Right cardiac atrium (tissue), 5 donors: ENCODE data around the gene ADGRG6. TPM values are rescaled to one million over a fixed set of nuclear protein-coding genes. Genes with fewer than 3 reads are reported as not detected.
A peak's percentile ranks its signal among the peaks of the same experiment; 100 is the strongest.

Experiments used
- ATAC-seq, 2 donors: fragments of 200-7000 bp; cut with Tn5 transposase; one replicate each; pipeline versions ENCODE4 v1.8.0 to v1.9.1; 2020; ENCODE audit warnings: moderate library complexity in 2 of 2, mild to moderate bottlenecking in 1 of 2
- DNase-seq, 3 donors: peaks; one replicate each; pipeline ENCODE4 v3.0.0-alpha.2; 2020
- H3K27ac ChIP-seq: one replicate; pipeline ENCODE4 v1.5.1; 2013; ENCODE audit warnings: mild to moderate bottlenecking, low read length, control low read depth, moderate library complexity
- H3K27me3 ChIP-seq: one replicate; pipeline ENCODE4 v1.6.1; 2013; ENCODE audit not compliant: control insufficient read depth, insufficient read depth
- H3K4me1 ChIP-seq: one replicate; pipeline ENCODE4 v1.6.1; 2013; ENCODE audit warnings: low read length; ENCODE audit not compliant: control insufficient read depth, insufficient read depth
- H3K4me3 ChIP-seq: one replicate; pipeline ENCODE4 v1.5.1; 2013; ENCODE audit warnings: low read length, control low read depth
- H3K9me3 ChIP-seq: one replicate; pipeline ENCODE4 v1.6.1; 2013; ENCODE audit warnings: low read length; ENCODE audit not compliant: control insufficient read depth
- WGBS: extraction: QIAGEN DNeasy Blood & Tissue Kit; methylation state at CpG from one replicate; pipeline ENCODE4 v1.1.7; 2013; 5-methylcytosine and 5-hydroxymethylcytosine counted together
- intact Hi-C, 4 donors: fragments of 100-400 bp; cut with DNase I; formaldehyde crosslinking; loops; one replicate each; pipeline versions ENCODE4 v1.11.0 to v1.14.0; 2022 to 2023
- polyA plus RNA-seq: library from polyadenylated mRNA; stranded (reverse); fragments of 200-250 nt; gene quantifications from one replicate; pipeline ENCODE4 v1.2.3, GENCODE V29; 2013
- total RNA-seq, 4 donors: library from RNA; stranded (reverse); fragmentation: NEBNext Ultra II Directional; extraction: Animal tissue kit (Norgen Biotek cat#: 25700); gene quantifications; one replicate each; pipeline ENCODE4 v1.2.1, GENCODE V29; 2021
- donor health status: healthy with polysubstance abuse.
- donor health status: DM: no; HTN: yes; CAD: no.
- donor health status: DM: no; HTN: no; CAD: no.
- donor health status: DM: no; HTN: yes; CAD: no; lungs with severe emphysema.
- donor health status: DM: yes; HTN: yes; CAD: no.

Gene ADGRG6
- total and polyA plus RNA-seq, 5 donors, result 4.1 to 23.9 (median 15.6) TPM

GRCh38 chr6:142377497-142377848, 75.7 kb downstream of the ADGRG6 start:
- Histone ChIP-seq H3K4me1 (peaks cover 3% of the 10 kb centered on the region), H3K9me3 (no peaks in the 10 kb centered on the region), H3K27me3 (no peaks in the 10 kb centered on the region), H3K27ac (no peak overlapping the region), H3K4me3 (no peak overlapping the region)
- WGBS, result 82% methylated on average over 4 of the region's 4 CpGs
- intact Hi-C loops, result no loop called here
- no peak for ATAC-seq
- no peak for DNase-seq

DNA sequence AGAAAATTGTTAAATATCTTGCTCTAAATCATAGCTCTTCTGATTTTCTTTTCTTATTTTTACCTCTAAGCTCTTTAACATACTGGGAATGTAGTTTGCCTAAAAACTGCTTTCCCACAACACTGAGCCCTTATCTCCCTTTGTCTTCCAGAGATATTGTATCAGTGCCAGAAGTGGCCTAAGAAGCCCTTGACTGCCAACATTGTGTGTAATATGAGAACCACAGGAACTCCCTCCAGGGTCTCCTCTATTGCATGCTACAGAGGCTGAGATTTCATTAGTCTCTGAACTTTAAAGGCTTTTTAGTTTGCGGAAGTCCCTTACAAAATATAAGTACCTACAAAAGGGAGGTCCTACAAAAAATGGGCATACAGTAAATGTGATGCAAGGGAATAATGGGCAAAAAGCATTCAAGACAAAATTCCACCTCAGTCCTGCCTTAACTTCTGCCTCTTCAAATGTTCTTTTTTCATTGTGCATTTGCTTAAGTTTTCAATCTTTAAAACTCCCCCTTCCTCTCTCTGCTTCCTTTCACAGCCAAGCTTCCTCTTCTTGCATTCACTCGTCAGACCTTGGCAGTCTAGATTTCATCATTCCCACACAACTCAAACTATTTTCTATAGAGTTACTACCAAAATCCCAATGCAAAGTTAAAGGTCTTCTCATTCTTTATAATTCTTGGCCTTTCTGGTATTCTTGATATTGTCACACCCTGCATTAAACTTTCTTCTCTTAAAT, 76.5 kb downstream of the ADGRG6 start:
- no peak overlapping the region for H3K27ac ChIP-seq
- H3K27me3 ChIP-seq, result no peaks in the 10 kb centered on the region
- H3K9me3 ChIP-seq, result no peaks in the 10 kb centered on the region
- DNase-seq (no peak), ATAC-seq (peak; percentile 92 to 93)
- intact Hi-C loops, result no loop called here
- no peak overlapping the region for H3K4me3 ChIP-seq
- H3K4me1 ChIP-seq, result peaks cover 3% of the 10 kb centered on the region
- WGBS, result 18% methylated on average over 2 of the region's 2 CpGs

DNA sequence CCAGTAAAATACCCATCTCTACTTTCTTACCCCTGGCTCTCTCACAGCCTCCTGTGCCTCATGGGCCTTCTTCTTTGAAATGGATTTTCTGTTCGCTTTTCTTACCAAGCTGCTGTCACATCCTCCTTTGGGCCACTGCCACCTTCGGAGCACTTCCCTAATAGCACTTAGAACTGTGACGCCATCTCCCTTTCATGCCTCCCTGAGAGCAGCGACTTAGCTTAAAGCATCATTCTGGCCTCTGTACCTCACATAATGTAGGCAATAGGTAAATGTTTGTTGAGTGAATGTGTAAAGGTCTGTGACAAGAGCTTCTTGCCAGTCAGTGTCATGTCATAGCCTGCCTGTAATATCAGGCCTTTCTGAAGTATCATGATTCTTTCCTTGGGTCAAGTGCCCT, 78.8 kb downstream of the ADGRG6 start:
- ATAC-seq (peak in 1 of 2 donors; percentile 34), DNase-seq (peak; percentile 39 to 73 (median 49))
- no peak overlapping the region for H3K27ac ChIP-seq
- WGBS, result 62% methylated on average over 4 of the region's 4 CpGs
- no peaks in the 10 kb centered on the region for H3K27me3 ChIP-seq
- intact Hi-C loops, result loop anchor here in 1 of 4 donors (10.0 kb wide), 1 partner anchor 146 kb away; no protein-coding TSS in a partner anchor
- H3K4me3 ChIP-seq, result no peak overlapping the region
- H3K4me1 ChIP-seq, result peaks cover 3% of the 10 kb centered on the region
- no peaks in the 10 kb centered on the region for H3K9me3 ChIP-seq

GRCh38 chr6:142381181-142381580, 79.4 kb downstream of the ADGRG6 start:
- DNase-seq, result no peak
- Histone ChIP-seq H3K27ac (no peak overlapping the region), H3K27me3 (no peaks in the 10 kb centered on the region), H3K4me3 (no peak overlapping the region), H3K9me3 (no peaks in the 10 kb centered on the region), H3K4me1 (peaks cover 3% of the 10 kb centered on the region)
- 80% methylated on average over 2 of the region's 2 CpGs for WGBS
- intact Hi-C loops, result loop anchor here in 1 of 4 donors (10.0 kb wide), 1 partner anchor 146 kb away; no protein-coding TSS in a partner anchor
- ATAC-seq, result no peak

GRCh38 chr6:142381845-142382378, 80.1 kb downstream of the ADGRG6 start:
- H3K4me1 ChIP-seq, result peaks cover 3% of the 10 kb centered on the region
- H3K27me3 ChIP-seq, result no peaks in the 10 kb centered on the region
- ATAC-seq (no peak), DNase-seq (no peak)
- H3K27ac ChIP-seq, result no peak overlapping the region
- no peaks in the 10 kb centered on the region for H3K9me3 ChIP-seq
- 86% methylated on average over 5 of the region's 5 CpGs for WGBS
- H3K4me3 ChIP-seq, result no peak overlapping the region
- intact Hi-C loops, result loop anchor here in 1 of 4 donors (10.0 kb wide), 1 partner anchor 147 kb away; no protein-coding TSS in a partner anchor

GRCh38 chr6:142384519-142385254, 82.9 kb downstream of the ADGRG6 start:
- Histone ChIP-seq H3K27ac (no peak overlapping the region), H3K4me3 (no peak overlapping the region), H3K27me3 (no peaks in the 10 kb centered on the region), H3K9me3 (no peaks in the 10 kb centered on the region), H3K4me1 (no peaks in the 10 kb centered on the region)
- intact Hi-C loops, result loop anchor here in 3 of 4 donors (5.0 to 10.0 kb wide), 3 partner anchors 150 to 237 kb away; partner anchors contain the start of genes NMBR (in 1 of the 3) and VTA1 (in 1 of the 3)
- WGBS, result 64% methylated on average over 4 of the region's 4 CpGs
- ATAC-seq (no peak), DNase-seq (no peak)

DNA sequence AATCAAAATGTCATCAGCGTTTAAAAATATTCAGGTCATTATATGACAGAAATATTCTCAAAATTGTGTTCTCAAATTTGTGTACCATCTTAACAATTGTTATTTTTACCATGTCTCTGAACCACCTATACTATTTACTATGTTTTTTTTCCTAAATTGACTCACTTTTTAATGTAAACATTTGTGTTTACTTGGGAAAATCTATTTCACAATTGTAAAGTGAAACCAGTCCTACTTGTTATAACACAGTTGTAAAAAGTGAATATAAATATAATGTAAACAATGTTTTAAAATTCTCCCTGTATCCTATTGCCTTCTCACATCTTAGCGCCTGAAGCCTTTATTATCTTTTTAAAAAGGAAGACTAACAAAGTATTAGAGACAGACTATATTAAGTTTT, 83.5 kb downstream of the ADGRG6 start:
- Histone ChIP-seq H3K9me3 (no peaks in the 10 kb centered on the region), H3K27me3 (no peaks in the 10 kb centered on the region), H3K4me3 (no peak overlapping the region), H3K4me1 (no peaks in the 10 kb centered on the region), H3K27ac (no peak overlapping the region)
- DNase-seq (no peak), ATAC-seq (no peak)
- intact Hi-C loops, result loop anchor here in 3 of 4 donors (5.0 to 10.0 kb wide), 3 partner anchors 151 to 238 kb away; partner anchors contain the start of genes NMBR (in 1 of the 3) and VTA1 (in 1 of the 3)
- 88% methylated on average over 2 of the region's 2 CpGs for WGBS

DNA sequence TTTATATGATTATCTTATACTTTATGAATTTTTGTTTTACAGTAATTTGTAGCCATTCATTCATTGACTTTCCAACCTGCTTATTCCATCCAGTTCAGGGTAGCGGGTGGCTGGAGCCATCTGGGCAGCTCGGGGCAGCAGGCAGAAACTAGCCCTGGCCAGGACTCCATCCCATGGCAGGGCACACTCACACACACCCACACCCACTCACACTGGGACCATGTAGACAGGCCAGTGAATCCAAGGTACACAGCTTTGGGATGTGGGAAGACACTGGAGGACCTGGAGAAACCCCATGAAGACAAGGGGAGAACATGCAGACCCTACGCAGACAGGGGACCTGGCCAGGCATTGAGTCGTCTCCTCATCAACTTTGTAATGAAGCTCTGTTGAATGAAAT, 84.8 kb downstream of the ADGRG6 start:
- intact Hi-C loops, result loop anchor here in 3 of 4 donors (5.0 to 10.0 kb wide), 3 partner anchors 152 to 239 kb away; partner anchors contain the start of genes NMBR (in 1 of the 3) and VTA1 (in 1 of the 3)
- no peaks in the 10 kb centered on the region for H3K4me1 ChIP-seq
- H3K9me3 ChIP-seq, result no peaks in the 10 kb centered on the region
- H3K27ac ChIP-seq, result no peak overlapping the region
- WGBS, result 96% methylated on average over 4 of the region's 4 CpGs
- no peak overlapping the region for H3K4me3 ChIP-seq
- ATAC-seq (no peak), DNase-seq (peak in 1 of 3 donors; percentile 21)
- H3K27me3 ChIP-seq, result no peaks in the 10 kb centered on the region

GRCh38 chr6:142387997-142388815, 86.4 kb downstream of the ADGRG6 start:
- H3K9me3 ChIP-seq, result no peaks in the 10 kb centered on the region
- no peak overlapping the region for H3K4me3 ChIP-seq
- intact Hi-C loops, result loop anchor here in 3 of 4 donors (5.0 to 10.0 kb wide), 3 partner anchors 153 to 241 kb away; partner anchors contain the start of genes NMBR (in 1 of the 3) and VTA1 (in 1 of the 3)
- ATAC-seq (peak; percentile 63 to 67), DNase-seq (no peak)
- no peaks in the 10 kb centered on the region for H3K27me3 ChIP-seq
- no peak overlapping the region for H3K27ac ChIP-seq
- WGBS, result 12% methylated on average over 4 of the region's 4 CpGs
- H3K4me1 ChIP-seq, result no peaks in the 10 kb centered on the region

DNA sequence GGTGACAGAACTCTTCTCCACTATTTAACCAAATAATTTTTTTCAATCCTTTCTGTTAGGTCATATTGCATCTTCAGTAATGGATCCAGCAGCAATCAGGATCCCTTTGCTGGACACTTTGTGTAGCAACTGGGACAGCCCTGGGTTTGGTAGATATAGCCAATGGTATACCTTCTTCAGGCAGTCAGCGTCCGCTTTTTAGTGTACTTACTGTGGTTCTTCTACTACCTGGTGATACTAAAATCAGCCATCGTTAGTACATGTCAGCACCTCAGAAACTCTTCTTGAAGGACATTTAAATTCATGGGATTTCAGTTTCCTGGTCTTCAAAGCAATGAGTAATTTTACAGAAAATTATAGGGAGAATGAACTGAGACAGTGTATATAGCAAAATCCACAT, 93.5 kb downstream of the ADGRG6 start:
- intact Hi-C loops, result no loop called here
- DNase-seq, result no peak
- Histone ChIP-seq H3K9me3 (no peaks in the 10 kb centered on the region), H3K27me3 (no peaks in the 10 kb centered on the region), H3K4me1 (no peaks in the 10 kb centered on the region), H3K4me3 (no peak overlapping the region), H3K27ac (no peak overlapping the region)
- WGBS, result 90% methylated on average over 3 of the region's 3 CpGs
- ATAC-seq, result no peak
